ENCODE measurements around the gene GBA3. TPM values are rescaled to one million over a fixed set of nuclear protein-coding genes. Genes with fewer than 3 reads are reported as not detected.

GBA3 gene
- total RNA-seq, 1 donor from 2014 or later: not detected

DNA sequence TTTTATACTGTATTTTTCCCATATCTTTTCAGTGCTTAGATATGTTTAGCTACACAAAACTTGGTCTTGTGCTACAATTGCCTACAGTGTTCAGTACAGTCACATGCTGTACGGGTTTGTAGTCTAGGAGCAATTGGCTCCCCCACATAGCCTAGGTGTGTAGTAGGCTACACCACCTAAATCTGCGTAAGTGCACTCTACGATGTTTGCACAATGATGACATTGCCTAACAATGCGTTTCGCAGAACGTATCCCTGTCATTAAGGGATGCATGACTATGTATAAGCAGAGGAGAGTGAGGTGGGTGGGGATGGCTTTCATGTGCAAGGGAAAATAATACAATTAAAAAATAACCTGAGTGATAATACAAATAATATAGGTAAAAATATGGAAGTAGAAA lies 131.4 kb downstream of the GBA3 start:
- DNase-seq (ENCODE audit: extremely low spot score, unreplicated experiment): no peak
- TF ChIP-seq CTCF (IDR thresholded peaks at IDR 0.05): no peak
- H3K27me3 Mint-ChIP-seq (ENCODE audit: unreplicated experiment): peaks cover 5% of the 10 kb centered on the region
- H3K9me3 Mint-ChIP-seq (ENCODE audit: unreplicated experiment): no peaks in the 10 kb centered on the region
- H3K27ac Mint-ChIP-seq (ENCODE audit: unreplicated experiment): no peak overlapping the region
- no peaks in the 10 kb centered on the region for H3K36me3 Mint-ChIP-seq (ENCODE audit: unreplicated experiment)
- no peak overlapping the region for H3K4me3 Mint-ChIP-seq (ENCODE audit: unreplicated experiment)
- no peaks in the 10 kb centered on the region for H3K4me1 Mint-ChIP-seq (ENCODE audit: unreplicated experiment)

DNA sequence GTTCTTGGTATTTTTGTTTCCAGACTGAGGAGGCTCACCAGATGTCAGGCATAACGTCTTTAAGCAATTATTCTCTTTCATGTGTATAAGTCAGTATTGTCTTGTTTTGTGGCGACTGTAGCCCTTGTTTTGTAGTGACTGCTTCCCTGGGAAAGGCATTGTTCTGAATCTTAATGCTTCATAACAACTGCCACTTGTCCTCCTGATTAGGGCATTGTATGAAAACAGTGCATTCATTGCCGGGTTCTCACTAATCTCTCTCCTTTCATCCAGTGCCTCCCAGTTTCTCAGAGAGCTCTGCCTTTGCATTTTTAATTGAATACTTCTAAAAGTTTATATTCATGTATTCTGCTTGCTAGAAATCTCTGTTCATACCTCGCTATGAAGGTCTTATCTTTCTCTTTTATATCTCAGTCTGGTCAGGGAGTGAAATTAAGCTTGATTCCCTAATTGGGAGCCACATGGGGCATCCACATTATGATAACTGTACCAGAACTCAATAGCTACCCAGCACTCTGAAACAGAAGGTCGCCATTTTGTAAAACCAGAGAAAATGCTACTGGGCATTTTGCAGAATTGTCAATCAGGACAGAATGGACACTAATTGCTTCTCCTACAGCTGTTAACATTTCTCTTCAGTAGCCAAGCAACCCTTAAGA lies 149.8 kb downstream of the GBA3 start:
- no peak overlapping the region for H3K27ac Mint-ChIP-seq (ENCODE audit: unreplicated experiment)
- H3K4me3 Mint-ChIP-seq (ENCODE audit: unreplicated experiment): no peak overlapping the region

GRCh38 chr4:22848332-22848731 lies 155.6 kb downstream of the GBA3 start:
- Mint-ChIP-seq H3K27ac (ENCODE audit: unreplicated experiment) (no peak overlapping the region), H3K27me3 (ENCODE audit: unreplicated experiment) (peaks cover 12% of the 10 kb centered on the region), H3K4me3 (ENCODE audit: unreplicated experiment) (no peak overlapping the region), H3K4me1 (ENCODE audit: unreplicated experiment) (no peaks in the 10 kb centered on the region), H3K36me3 (ENCODE audit: unreplicated experiment) (no peaks in the 10 kb centered on the region), H3K9me3 (ENCODE audit: unreplicated experiment) (no peaks in the 10 kb centered on the region)
- DNase-seq (ENCODE audit: extremely low spot score, unreplicated experiment): no peak
- no peak for TF ChIP-seq CTCF (IDR thresholded peaks at IDR 0.05)

More for the DNA sequence above, 149.8 kb downstream of the GBA3 start:
- no peaks in the 10 kb centered on the region for H3K36me3 Mint-ChIP-seq (ENCODE audit: unreplicated experiment)
- no peaks in the 10 kb centered on the region for H3K4me1 Mint-ChIP-seq (ENCODE audit: unreplicated experiment)
- no peak for TF ChIP-seq CTCF (IDR thresholded peaks at IDR 0.05)
- H3K27me3 Mint-ChIP-seq (ENCODE audit: unreplicated experiment): peaks cover 3% of the 10 kb centered on the region
- peaks cover 6% of the 10 kb centered on the region for H3K9me3 Mint-ChIP-seq (ENCODE audit: unreplicated experiment)
- DNase-seq (ENCODE audit: extremely low spot score, unreplicated experiment): no peak

DNA sequence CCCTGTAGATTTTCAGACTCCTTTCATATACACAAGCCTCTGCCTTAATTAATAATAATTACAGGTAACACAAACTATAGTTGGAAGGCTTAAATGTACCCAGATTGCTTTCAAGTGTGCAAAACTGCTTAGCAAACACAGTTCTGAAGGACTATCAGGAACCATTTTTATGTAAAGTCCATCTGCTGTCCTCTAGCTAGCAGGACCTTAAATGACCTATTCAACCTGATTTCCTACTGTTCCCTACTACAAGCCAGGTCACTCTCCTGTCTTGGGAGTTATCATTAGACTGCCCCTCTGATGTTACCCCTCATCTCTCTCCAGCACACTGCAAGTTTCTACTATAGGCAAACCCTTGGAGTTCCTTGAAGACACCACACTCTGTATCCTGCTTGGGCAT lies 157.3 kb downstream of the GBA3 start:
- TF ChIP-seq CTCF (IDR thresholded peaks at IDR 0.05): no peak
- DNase-seq (ENCODE audit: extremely low spot score, unreplicated experiment): no peak
- H3K4me1 Mint-ChIP-seq (ENCODE audit: unreplicated experiment): no peaks in the 10 kb centered on the region
- no peak overlapping the region for H3K27ac Mint-ChIP-seq (ENCODE audit: unreplicated experiment)
- no peaks in the 10 kb centered on the region for H3K9me3 Mint-ChIP-seq (ENCODE audit: unreplicated experiment)
- H3K27me3 Mint-ChIP-seq (ENCODE audit: unreplicated experiment): peaks cover 15% of the 10 kb centered on the region
- H3K4me3 Mint-ChIP-seq (ENCODE audit: unreplicated experiment): no peak overlapping the region
- no peaks in the 10 kb centered on the region for H3K36me3 Mint-ChIP-seq (ENCODE audit: unreplicated experiment)

- H3K9me3 Mint-ChIP-seq (ENCODE audit: unreplicated experiment): no peaks in the 10 kb centered on the region
- H3K27ac Mint-ChIP-seq (ENCODE audit: unreplicated experiment): no peak overlapping the region
- no peak for TF ChIP-seq CTCF (IDR thresholded peaks at IDR 0.05)
- DNase-seq (ENCODE audit: extremely low spot score, unreplicated experiment): no peak
- peaks cover 15% of the 10 kb centered on the region for H3K27me3 Mint-ChIP-seq (ENCODE audit: unreplicated experiment)
- H3K4me3 Mint-ChIP-seq (ENCODE audit: unreplicated experiment): no peak overlapping the region
- H3K36me3 Mint-ChIP-seq (ENCODE audit: unreplicated experiment): no peaks in the 10 kb centered on the region
- no peaks in the 10 kb centered on the region for H3K4me1 Mint-ChIP-seq (ENCODE audit: unreplicated experiment)
Observed at GRCh38 chr4:22850630-22851029, 157.9 kb downstream of the GBA3 start.

All from osteocyte (in vitro differentiated cells).